GM23338 (cell line): ENCODE data around the gene CMIP. TPM values are rescaled to one million over a fixed set of nuclear protein-coding genes. Genes with fewer than 3 reads are reported as not detected.

Experiments
- ATAC-seq: fragments of 200-7000 bp; cut with Tn5 transposase; 3 replicates; pipeline ENCODE4 v1.9.1; 2020
- DNase-seq: peaks from one replicate; pipeline ENCODE4 v3.0.0-alpha.2; 2015; ENCODE audit warnings: low spot score
- H2AFZ ChIP-seq: fragments of 200-600 bp; sonication (generic); 2 replicates; pipeline ENCODE4 v1.8.0; 2016; ENCODE audit warnings: antibody characterized with exemption, mild to moderate bottlenecking, moderate library complexity
- H3F3A ChIP-seq: fragments of 200-600 bp; sonication (generic); replicated peaks from 2 replicates; pipeline ENCODE4 v1.8.0; 2017; ENCODE audit warnings: antibody characterized with exemption, mixed run types, low read depth
- H3K27ac ChIP-seq: fragments of 200-600 bp; sonication (generic); 2 replicates; pipeline ENCODE4 v1.6.1; 2016; ENCODE audit warnings: low read depth
- H3K27me3 ChIP-seq: fragments of 200-600 bp; sonication (generic); 2 replicates; pipeline ENCODE4 v1.8.0; 2016; ENCODE audit warnings: mild to moderate bottlenecking, mixed run types, moderate library complexity; ENCODE audit not compliant: insufficient read depth
- H3K36me3 ChIP-seq: fragments of 200-600 bp; sonication (generic); 2 replicates; pipeline ENCODE4 v1.8.0; 2016; ENCODE audit warnings: mild to moderate bottlenecking; ENCODE audit not compliant: insufficient read depth
- H3K4me1 ChIP-seq: fragments of 200-600 bp; sonication (generic); 2 replicates; pipeline ENCODE4 v1.8.0; 2016; ENCODE audit warnings: mild to moderate bottlenecking, moderate library complexity; ENCODE audit not compliant: insufficient read depth
- H3K4me2 ChIP-seq: fragments of 200-600 bp; sonication (generic); 2 replicates; pipeline ENCODE4 v1.7.1; 2017; ENCODE audit warnings: mixed run types
- H3K4me3 ChIP-seq: fragments of 200-600 bp; sonication (generic); 2 replicates; pipeline ENCODE4 v1.6.1; 2016; ENCODE audit warnings: mixed run types
- H3K79me2 ChIP-seq: fragments of 200-600 bp; sonication (generic); replicated peaks from 2 replicates; pipeline ENCODE4 v1.8.0; 2017; ENCODE audit warnings: mild to moderate bottlenecking; ENCODE audit not compliant: insufficient read depth
- H3K9me2 ChIP-seq: fragments of 200-600 bp; sonication (generic); 2 replicates; pipeline ENCODE4 v1.8.0; 2017; ENCODE audit not compliant: insufficient read depth
- H4K20me1 ChIP-seq: fragments of 200-600 bp; sonication (generic); replicated peaks from 2 replicates; pipeline ENCODE4 v1.8.0; 2017; ENCODE audit warnings: mild to moderate bottlenecking; ENCODE audit not compliant: insufficient read depth
- H3K27ac Mint-ChIP-seq: 2 replicates; pipeline ENCODE4 v1.8.0; 2020; ENCODE audit warnings: inconsistent platforms, mild to moderate bottlenecking, moderate library complexity, mixed read lengths
- H3K27me3 Mint-ChIP-seq: 3 replicates; pipeline ENCODE4 v1.8.0; 2022; ENCODE audit warnings: low read depth, mild to moderate bottlenecking, moderate library complexity, mixed read lengths, inconsistent platforms; ENCODE audit not compliant: insufficient read depth, poor library complexity
- H3K36me3 Mint-ChIP-seq: 3 replicates; pipeline ENCODE4 v1.8.0; 2021; ENCODE audit warnings: low read depth, mild to moderate bottlenecking, inconsistent platforms, moderate library complexity, mixed read lengths
- H3K4me1 Mint-ChIP-seq: 3 replicates; pipeline ENCODE4 v1.8.0; 2020; ENCODE audit warnings: mild to moderate bottlenecking, inconsistent platforms, mixed read lengths
- H3K4me3 Mint-ChIP-seq: 3 replicates; pipeline ENCODE4 v1.8.0; 2021; ENCODE audit warnings: moderate library complexity, mild to moderate bottlenecking, inconsistent platforms, mixed read lengths
- H3K9me3 Mint-ChIP-seq: 3 replicates; pipeline ENCODE4 v1.8.0; 2020; ENCODE audit warnings: moderate library complexity, mild to moderate bottlenecking, inconsistent platforms, mixed read lengths
- CREB1 ChIP-seq: fragments of 250-450 bp; sonication (Bioruptor Pico); IDR thresholded peaks from 2 replicates; pipeline ENCODE4 v1.5.0; 2020; ENCODE audit warnings: low read depth, mild to moderate bottlenecking, moderate library complexity
- CTCF ChIP-seq, 2 experiments: fragments of 200-600 bp in 1 of 2; sonication (generic) in 1 of 2; conservative IDR thresholded peaks; 2 replicates each; pipeline versions ENCODE4 v1.5.1 to v1.6.1; 2016 to 2017; ENCODE audit warnings: antibody characterized with exemption in 2 of 2, low read depth in 2 of 2, mild to moderate bottlenecking in 2 of 2, moderate library complexity in 1 of 2
- ETS1 ChIP-seq: IDR thresholded peaks from 2 replicates; pipeline ENCODE4 v1.6.1; 2016; ENCODE audit warnings: antibody characterized with exemption
- JUNB ChIP-seq: IDR thresholded peaks from one replicate; pipeline ENCODE4 v1.6.1; 2016; ENCODE audit warnings: antibody characterized with exemption; ENCODE audit not compliant: unreplicated experiment
- ZNF331 ChIP-seq: fragments of 250-450 bp; sonication (Bioruptor Pico); IDR thresholded peaks from 2 replicates; pipeline ENCODE4 v1.5.0; 2020; ENCODE audit warnings: low read depth, mild to moderate bottlenecking, moderate library complexity
- ZNF462 ChIP-seq: fragments of 250-450 bp; sonication (Bioruptor Pico); IDR thresholded peaks from 2 replicates; pipeline ENCODE4 v1.5.0; 2020; ENCODE audit warnings: mild to moderate bottlenecking, moderate library complexity
- polyA plus RNA-seq: library from polyadenylated mRNA; unstranded; fragments of >200 nt; fragmentation: Nextera tagmentation; extraction: Ambion mirVana; gene quantifications from 2 replicates; pipeline ENCODE4 v1.2.1, GENCODE V29; 2016
- total RNA-seq: library from RNA; depleted of rRNA; stranded (reverse); fragments of >200 nt; shearing (Covaris generic); gene quantifications from 2 replicates; pipeline ENCODE4 v1.2.3, GENCODE V29; 2014

Gene CMIP
- total and polyA plus RNA-seq, 2 experiments from 2014 or later: 9.5 to 62.3 TPM

- TF ChIP-seq ZNF462 (CRISPR knock-in tag) (no peak), CREB1 (CRISPR knock-in tag) (no peak), CTCF (conservative IDR thresholded peaks at IDR 0.05; ENCODE audit: low read depth in 2 of 2) (no peak)
These were observed 255.0 kb downstream of the CMIP start (continued) for GRCh38 chr16:81699596-81699995.

- ATAC-seq: no peak
- no peak overlapping the region for H3K4me3 ChIP-seq
- no peaks in the 10 kb centered on the region for H3F3A ChIP-seq
- TF ChIP-seq CREB1 (CRISPR knock-in tag): no peak
- TF ChIP-seq ETS1: no peak
- no peak for TF ChIP-seq ZNF331 (CRISPR knock-in tag)
- no peak for TF ChIP-seq JUNB
- peaks cover 8% of the 10 kb centered on the region for H3K4me1 Mint-ChIP-seq
- H3K27me3 Mint-ChIP-seq: peaks cover 19% of the 10 kb centered on the region
- H3K4me3 Mint-ChIP-seq: no peak overlapping the region
- no peaks in the 10 kb centered on the region for H3K79me2 ChIP-seq
- no peaks in the 10 kb centered on the region for H3K27me3 ChIP-seq
- no peaks in the 10 kb centered on the region for H3K9me3 Mint-ChIP-seq
- H3K4me2 ChIP-seq: no peak overlapping the region
- no peak for DNase-seq
- no peak overlapping the region for H3K27ac ChIP-seq
- peak overlapping the region; percentile 6; the same call in 1 of the 2 replicates for H3K27ac Mint-ChIP-seq
- no peaks in the 10 kb centered on the region; the same call in 1 of the 2 replicates for H4K20me1 ChIP-seq
- peaks cover 31% of the 10 kb centered on the region for H3K36me3 Mint-ChIP-seq
- H2AFZ ChIP-seq: no peak overlapping the region
- no peaks in the 10 kb centered on the region for H3K4me1 ChIP-seq
- no peaks in the 10 kb centered on the region for H3K36me3 ChIP-seq
- no peaks in the 10 kb centered on the region for H3K9me2 ChIP-seq
These were observed 255.6 kb downstream of the CMIP start for GRCh38 chr16:81700071-81700779.
